ENCODE results near the gene MED13L. TPM values are rescaled to one million over a fixed set of nuclear protein-coding genes. Genes with fewer than 3 reads are reported as not detected.

MED13L gene
- total RNA-seq, 1 donor from 2014 or later, result 97.7 TPM

DNA sequence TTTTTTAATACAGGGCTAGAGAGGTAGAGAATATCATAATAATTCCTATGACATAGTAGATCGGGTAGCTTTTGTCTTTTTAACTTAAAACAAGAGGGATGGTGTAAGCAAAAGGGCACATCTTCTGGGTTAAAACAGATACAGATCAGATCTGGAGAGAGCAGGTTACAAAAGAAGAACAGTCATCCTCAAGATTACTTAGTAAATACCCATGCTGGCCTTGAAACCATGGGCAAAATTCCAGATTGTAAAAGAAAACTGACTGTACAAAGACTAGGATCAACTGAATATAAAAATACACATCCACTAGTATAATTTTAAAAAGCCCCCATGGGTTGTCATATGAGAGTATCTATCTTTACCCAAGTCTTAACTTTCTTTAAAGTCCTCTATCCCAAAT, 76.7 kb downstream of the MED13L start:
- H3K4me3 Mint-ChIP-seq, result no peak overlapping the region
- H3K4me1 Mint-ChIP-seq (ENCODE audit: unreplicated experiment), result peaks cover 26% of the 10 kb centered on the region
- peaks cover 11% of the 10 kb centered on the region for H3K36me3 Mint-ChIP-seq
- H3K9me3 Mint-ChIP-seq, result no peaks in the 10 kb centered on the region
- H3K27ac Mint-ChIP-seq, result no peak overlapping the region
- TF ChIP-seq, protein P1, sequence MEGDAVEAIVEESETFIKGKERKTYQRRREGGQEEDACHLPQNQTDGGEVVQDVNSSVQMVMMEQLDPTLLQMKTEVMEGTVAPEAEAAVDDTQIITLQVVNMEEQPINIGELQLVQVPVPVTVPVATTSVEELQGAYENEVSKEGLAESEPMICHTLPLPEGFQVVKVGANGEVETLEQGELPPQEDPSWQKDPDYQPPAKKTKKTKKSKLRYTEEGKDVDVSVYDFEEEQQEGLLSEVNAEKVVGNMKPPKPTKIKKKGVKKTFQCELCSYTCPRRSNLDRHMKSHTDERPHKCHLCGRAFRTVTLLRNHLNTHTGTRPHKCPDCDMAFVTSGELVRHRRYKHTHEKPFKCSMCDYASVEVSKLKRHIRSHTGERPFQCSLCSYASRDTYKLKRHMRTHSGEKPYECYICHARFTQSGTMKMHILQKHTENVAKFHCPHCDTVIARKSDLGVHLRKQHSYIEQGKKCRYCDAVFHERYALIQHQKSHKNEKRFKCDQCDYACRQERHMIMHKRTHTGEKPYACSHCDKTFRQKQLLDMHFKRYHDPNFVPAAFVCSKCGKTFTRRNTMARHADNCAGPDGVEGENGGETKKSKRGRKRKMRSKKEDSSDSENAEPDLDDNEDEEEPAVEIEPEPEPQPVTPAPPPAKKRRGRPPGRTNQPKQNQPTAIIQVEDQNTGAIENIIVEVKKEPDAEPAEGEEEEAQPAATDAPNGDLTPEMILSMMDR (conservative IDR thresholded peaks at IDR 0.05), result no peak
- no peak for DNase-seq (ENCODE audit: extremely low spot score, unreplicated experiment)
- H3K27me3 Mint-ChIP-seq, result no peaks in the 10 kb centered on the region

DNA sequence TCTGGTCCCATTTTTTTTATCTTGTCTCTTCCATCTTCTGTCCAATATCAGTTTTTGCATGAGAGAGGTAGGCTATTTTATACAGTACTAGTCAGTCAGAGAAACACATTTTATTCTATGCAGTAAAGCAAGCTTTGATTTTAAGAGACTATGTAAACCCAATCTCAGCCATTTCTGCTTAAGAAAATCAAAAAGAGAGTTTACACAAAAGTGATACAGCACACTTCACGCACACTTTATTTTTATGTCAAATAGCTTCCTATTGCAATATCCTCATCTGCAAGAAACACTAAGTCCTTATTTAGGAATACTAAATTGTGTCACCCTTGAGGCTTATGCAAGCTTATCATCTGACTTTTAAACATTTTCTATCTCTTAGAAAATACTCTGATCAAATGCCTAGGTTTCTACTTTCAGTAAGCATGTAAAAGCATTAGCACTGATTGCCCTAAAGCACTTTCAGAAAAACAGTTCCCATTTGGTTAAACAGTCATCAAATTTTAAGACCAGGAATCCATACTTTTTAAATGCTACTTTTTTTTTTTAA, 78.3 kb downstream of the MED13L start:
- Mint-ChIP-seq H3K27me3 (no peaks in the 10 kb centered on the region), H3K9me3 (no peaks in the 10 kb centered on the region), H3K36me3 (peaks cover under 1% of the 10 kb centered on the region), H3K4me1 (ENCODE audit: unreplicated experiment) (peaks cover 26% of the 10 kb centered on the region), H3K4me3 (no peak overlapping the region), H3K27ac (no peak overlapping the region)
- DNase-seq (ENCODE audit: extremely low spot score, unreplicated experiment), result no peak
- TF ChIP-seq, protein P1 (conservative IDR thresholded peaks at IDR 0.05), result no peak

DNA sequence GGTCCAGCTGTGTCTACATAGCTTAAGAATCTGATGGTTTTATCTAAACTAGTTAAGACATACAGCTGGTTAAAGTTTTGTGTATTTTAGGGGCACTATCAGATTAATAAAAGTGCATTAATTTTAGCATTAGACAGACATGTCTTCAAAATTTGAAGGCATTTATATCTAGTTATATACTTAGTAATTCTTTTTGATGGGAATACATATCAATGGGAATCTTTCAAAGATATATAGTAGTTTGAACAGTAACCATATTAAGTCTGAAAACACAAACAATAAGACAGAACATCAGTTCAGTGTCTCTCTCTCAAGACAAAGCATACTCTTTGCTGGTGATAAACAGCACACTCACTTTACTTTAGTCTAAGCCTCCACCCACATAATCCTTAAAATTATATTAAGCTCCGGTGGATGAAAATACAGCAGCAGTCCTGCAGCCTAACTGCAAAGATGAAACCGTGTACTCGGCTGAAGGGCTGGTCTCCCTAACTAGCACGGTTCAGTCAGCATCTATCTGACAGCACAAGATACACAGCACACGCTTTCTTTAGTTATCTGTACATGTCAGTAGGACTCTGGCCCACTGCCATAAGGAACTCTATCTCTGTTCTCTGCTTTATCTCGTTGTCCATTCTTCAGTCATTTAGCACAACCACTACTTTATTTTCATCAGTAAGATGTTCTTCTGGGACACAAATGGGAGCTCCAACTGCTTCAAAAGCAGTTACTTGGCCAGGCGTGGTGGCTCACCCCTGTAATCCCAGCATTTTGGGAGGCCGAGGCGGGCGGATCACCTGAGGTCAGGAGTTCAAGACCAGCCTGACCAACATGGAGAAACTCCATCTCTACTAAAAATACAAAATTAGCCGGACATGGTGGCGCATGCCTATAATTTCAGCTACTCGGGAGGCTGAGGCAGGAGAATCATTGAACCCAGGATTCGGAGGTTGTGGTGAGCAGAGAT, 80.5 kb downstream of the MED13L start:
- Mint-ChIP-seq H3K27me3 (no peaks in the 10 kb centered on the region), H3K4me3 (no peak overlapping the region), H3K27ac (no peak overlapping the region), H3K36me3 (no peaks in the 10 kb centered on the region), H3K4me1 (ENCODE audit: unreplicated experiment) (peaks cover 23% of the 10 kb centered on the region), H3K9me3 (no peaks in the 10 kb centered on the region)
- TF ChIP-seq, protein P1 (conservative IDR thresholded peaks at IDR 0.05), result no peak
- no peak for DNase-seq (ENCODE audit: extremely low spot score, unreplicated experiment)

DNA sequence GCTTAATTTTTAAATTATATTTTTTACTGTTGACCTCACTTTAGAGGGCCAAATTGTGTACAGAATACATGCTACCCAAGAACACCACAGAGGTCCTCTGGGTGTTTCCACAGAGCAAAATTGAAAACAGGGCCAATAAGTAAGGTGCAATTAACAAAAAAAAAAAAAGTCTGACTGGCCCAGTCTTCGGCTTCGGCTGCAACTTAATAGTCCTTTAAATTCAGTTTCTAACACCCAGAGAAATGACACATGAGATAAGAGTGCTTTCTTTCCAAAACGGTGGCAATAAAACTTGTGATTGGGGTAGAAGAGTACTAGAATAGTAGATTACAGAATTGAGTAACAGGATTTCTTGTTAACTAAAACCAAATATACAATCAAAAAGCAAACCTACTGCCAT, 81.3 kb downstream of the MED13L start:
- H3K27me3 Mint-ChIP-seq, result no peaks in the 10 kb centered on the region
- H3K9me3 Mint-ChIP-seq, result no peaks in the 10 kb centered on the region
- TF ChIP-seq, protein P1 (conservative IDR thresholded peaks at IDR 0.05), result no peak
- H3K36me3 Mint-ChIP-seq, result no peaks in the 10 kb centered on the region
- H3K27ac Mint-ChIP-seq, result no peak overlapping the region
- peaks cover 23% of the 10 kb centered on the region for H3K4me1 Mint-ChIP-seq (ENCODE audit: unreplicated experiment)
- no peak for DNase-seq (ENCODE audit: extremely low spot score, unreplicated experiment)
- H3K4me3 Mint-ChIP-seq, result no peak overlapping the region

DNA sequence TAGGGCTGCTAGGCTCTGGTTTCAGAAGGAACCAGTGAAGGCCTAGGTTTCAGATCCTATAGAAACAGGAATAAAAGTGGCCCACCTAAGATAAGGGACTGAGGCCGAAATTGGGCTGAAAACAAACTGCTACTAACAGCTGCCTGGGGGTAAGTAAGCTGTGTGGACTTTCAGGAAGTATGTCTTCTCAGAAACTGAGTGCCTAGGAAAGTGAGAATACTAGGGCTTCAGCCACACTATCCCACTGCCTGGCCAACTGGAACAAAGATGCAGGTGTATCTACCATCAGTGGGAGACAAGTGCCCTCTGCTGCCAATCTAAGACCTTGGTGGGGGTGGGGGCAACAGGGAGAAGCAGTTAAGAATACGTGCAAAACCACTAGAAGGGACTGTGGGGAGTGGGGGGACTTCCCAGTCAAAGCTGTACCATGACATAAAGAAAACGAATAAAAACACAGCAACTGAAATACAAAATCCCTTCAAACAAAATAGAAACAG, 82.5 kb downstream of the MED13L start:
- Mint-ChIP-seq H3K4me3 (no peak overlapping the region), H3K27ac (peak overlapping the region; percentile 19)
- no peak for DNase-seq (ENCODE audit: extremely low spot score, unreplicated experiment)

More for the DNA sequence above, 82.5 kb downstream of the MED13L start:
- H3K27me3 Mint-ChIP-seq, result no peaks in the 10 kb centered on the region
- peaks cover 25% of the 10 kb centered on the region for H3K4me1 Mint-ChIP-seq (ENCODE audit: unreplicated experiment)
- H3K9me3 Mint-ChIP-seq, result no peaks in the 10 kb centered on the region
- no peaks in the 10 kb centered on the region for H3K36me3 Mint-ChIP-seq
- TF ChIP-seq, protein P1 (conservative IDR thresholded peaks at IDR 0.05), result no peak

All from type B pancreatic cell (in vitro differentiated cells).